GM12878 (cell line): ENCODE results near the gene PRMT2. TPM values are rescaled to one million over a fixed set of nuclear protein-coding genes. Genes with fewer than 3 reads are reported as not detected.

Experiments used
- ATAC-seq: fragments of 200-7000 bp; cut with Tn5 transposase; 3 replicates; pipeline ENCODE4 v1.9.1; 2020; ENCODE audit warnings: mild to moderate bottlenecking, moderate library complexity
- BruUV-seq: library from RNA; stranded (reverse); fragments of 400-500 nt; replicated peaks from 2 replicates; lab custom pipeline; 2021; lab: Mats Ljungman, UMichigan
- CTCF ChIA-PET: fragments of 300-600 bp; sonication (Branson Sonifier 250); formaldehyde crosslinking; extraction: SDS; loops from one replicate; lab custom pipeline; 2021; ENCODE audit warnings: inconsistent platforms; lab: Yijun Ruan, JAX
- POLR2A ChIA-PET: fragments of 350-600 bp; formaldehyde crosslinking; extraction: SDS; loops from one replicate; lab custom pipeline; 2021; ENCODE audit warnings: inconsistent platforms; lab: Charles Lee
- RAD21 ChIA-PET: fragments of 300-600 bp; sonication (Branson Sonifier 250); formaldehyde crosslinking; loops from one replicate; lab custom pipeline; 2023; ENCODE audit warnings: antibody characterized with exemption; ENCODE audit not compliant: unreplicated experiment; lab: Charles Lee
- SMC1A ChIA-PET: fragments of 300-600 bp; sonication (Branson Sonifier 250); formaldehyde crosslinking; loops from one replicate; lab custom pipeline; 2023; ENCODE audit not compliant: unreplicated experiment, uncharacterized antibody; lab: Charles Lee
- DNase-seq: peaks from one replicate; pipeline ENCODE4 v3.0.0-alpha.2; 2011; ENCODE audit warnings: low read depth, low spot score
- FAIRE-seq: peaks from 3 replicates; lab custom pipeline; 2011; peaks lifted over from hg19 to GRCh38; lab: Jason Lieb, UNC
- H2AFZ ChIP-seq: 2 replicates; pipeline ENCODE4 v1.6.0; 2011; ENCODE audit warnings: low read depth, low read length, control low read depth; ENCODE audit not compliant: control insufficient read depth
- H3K27ac ChIP-seq: 2 replicates; pipeline ENCODE4 v1.5.1; 2011; ENCODE audit warnings: control low read depth; ENCODE audit not compliant: control insufficient read depth, insufficient read depth
- H3K27me3 ChIP-seq, 2 experiments: replicated peaks in 1 of 2; 2 replicates each; pipeline versions ENCODE4 v1.6.0 to v1.6.1; 2011; ENCODE audit warnings: low read length in 1 of 2; ENCODE audit not compliant: control insufficient read depth in 2 of 2, insufficient read depth in 2 of 2
- H3K36me3 ChIP-seq, 2 experiments: 2 replicates each; pipeline ENCODE4 v1.5.1; 2011; ENCODE audit warnings: low read length in 1 of 2; ENCODE audit not compliant: control insufficient read depth in 2 of 2, insufficient read depth in 2 of 2
- H3K4me1 ChIP-seq: 2 replicates; pipeline ENCODE4 v1.6.1; 2011; ENCODE audit warnings: mild to moderate bottlenecking, low read length, moderate library complexity, mixed read lengths; ENCODE audit not compliant: control insufficient read depth, insufficient read depth
- H3K4me2 ChIP-seq: 2 replicates; pipeline ENCODE4 v1.6.0; 2011; ENCODE audit warnings: control low read depth; ENCODE audit not compliant: control insufficient read depth, insufficient read depth
- H3K4me3 ChIP-seq: fragments of 200-600 bp; sonication (generic); 2 replicates; pipeline ENCODE4 v1.5.1; 2016
- H3K79me2 ChIP-seq: 2 replicates; pipeline ENCODE4 v1.6.0; 2011; ENCODE audit warnings: low read length; ENCODE audit not compliant: control insufficient read depth, insufficient read depth
- H3K9ac ChIP-seq: 2 replicates; pipeline ENCODE4 v1.8.0; 2011; ENCODE audit warnings: low read length, control low read depth, mixed read lengths; ENCODE audit not compliant: control insufficient read depth, insufficient read depth
- H3K9me3 ChIP-seq: replicated peaks from 3 replicates; pipeline ENCODE4 v1.5.1; 2011; ENCODE audit warnings: mild to moderate bottlenecking, low read length; ENCODE audit not compliant: control insufficient read depth, insufficient read depth
- H4K20me1 ChIP-seq: 2 replicates; pipeline ENCODE4 v1.6.0; 2011; ENCODE audit not compliant: control insufficient read depth, insufficient read depth
- BCL3 ChIP-seq: IDR thresholded peaks from 2 replicates; pipeline ENCODE4 v1.6.1; 2011; ENCODE audit warnings: borderline replicate concordance, low read depth, mild to moderate bottlenecking, moderate library complexity, low read length; ENCODE audit not compliant: insufficient read depth, poor library complexity, severe bottlenecking
- BHLHE40 ChIP-seq, 2 experiments: fragments of 450-650 bp in 1 of 2; IDR thresholded peaks; 2 replicates each; pipeline ENCODE4 v1.6.1; 2011 to 2017; ENCODE audit warnings: low read depth in 2 of 2, borderline replicate concordance in 1 of 2, improper control_type of control experiment in 1 of 2, low read length in 1 of 2, mild to moderate bottlenecking in 1 of 2
- BRCA1 ChIP-seq: IDR thresholded peaks from 2 replicates; pipeline ENCODE4 v1.6.1; 2011; ENCODE audit warnings: low read depth, low read length, improper control_type of control experiment
- CHD4 ChIP-seq: fragments of 200-600 bp; sonication (generic); IDR thresholded peaks from 2 replicates; pipeline ENCODE4 v1.6.1; 2016; ENCODE audit warnings: mild to moderate bottlenecking
- EP300 ChIP-seq, 2 experiments: fragments of 150-350 bp in 1 of 2; IDR thresholded peaks; 2 replicates each; pipeline ENCODE4 v1.6.1; 2011 to 2012; ENCODE audit warnings: low read depth in 2 of 2, low read length in 2 of 2, borderline replicate concordance in 1 of 2, improper control_type of control experiment in 1 of 2, inconsistent platforms in 1 of 2; ENCODE audit not compliant: control insufficient read depth in 1 of 2
- EZH2 ChIP-seq: IDR thresholded peaks from 2 replicates; pipeline ENCODE4 v1.6.1; 2012; ENCODE audit warnings: low read depth, mild to moderate bottlenecking, control low read depth, inconsistent platforms, low read length, borderline replicate concordance; ENCODE audit not compliant: control insufficient read depth
- HCFC1 ChIP-seq: fragments of 150-350 bp; IDR thresholded peaks from 2 replicates; pipeline ENCODE4 v1.6.1; 2014; ENCODE audit warnings: low read length
- MTA2 ChIP-seq: fragments of 450-650 bp; IDR thresholded peaks from 2 replicates; pipeline ENCODE4 v1.6.1; 2016; ENCODE audit warnings: low read depth, mild to moderate bottlenecking, moderate library complexity
- NFIC ChIP-seq: IDR thresholded peaks from 2 replicates; pipeline ENCODE4 v1.6.1; 2012; ENCODE audit warnings: low read depth, mild to moderate bottlenecking, inconsistent platforms, low read length, moderate library complexity
- NR2F1 ChIP-seq: fragments of 450-650 bp; conservative IDR thresholded peaks from 2 replicates; pipeline ENCODE4 v1.6.1; 2017; ENCODE audit warnings: mild to moderate bottlenecking
- NRF1 ChIP-seq: conservative IDR thresholded peaks from 2 replicates; pipeline ENCODE4 v1.6.1; 2011; ENCODE audit warnings: mild to moderate bottlenecking, low read depth, low read length, improper control_type of control experiment
- RBBP5 ChIP-seq: fragments of 200-600 bp; sonication (generic); conservative IDR thresholded peaks from 2 replicates; pipeline ENCODE4 v1.6.1; 2016
- SREBF1 ChIP-seq: IDR thresholded peaks from 2 replicates; pipeline ENCODE4 v1.6.1; 2012; ENCODE audit warnings: mild to moderate bottlenecking, low read length
- SUPT20H ChIP-seq: IDR thresholded peaks from 2 replicates; pipeline ENCODE4 v1.6.1; 2011; ENCODE audit warnings: low read depth, mild to moderate bottlenecking, low read length, moderate library complexity, borderline replicate concordance; ENCODE audit not compliant: control insufficient read depth
- TCF3 ChIP-seq: IDR thresholded peaks from 2 replicates; pipeline ENCODE4 v1.6.1; 2012; ENCODE audit warnings: low read depth, mild to moderate bottlenecking, low read length, borderline replicate concordance; ENCODE audit not compliant: insufficient read depth
- WGBS: methylation state at CpG from one replicate; pipeline ENCODE4 v1.1.6; 2016; ENCODE audit warnings: low lambda C conversion rate; ENCODE audit not compliant: insufficient replicate concordance, insufficient coverage; ENCODE audit errors: missing lambda C conversion rate; 5-methylcytosine and 5-hydroxymethylcytosine counted together
- in situ Hi-C: fragments of 300-500 bp; cut with MboI; formaldehyde crosslinking; loops from 9 replicates; pipeline ENCODE4 v1.14.3; 2018; ENCODE audit warnings: mixed read lengths
- intact Hi-C: fragments of 100-400 bp; cut with micrococcal nuclease; formaldehyde crosslinking; loops from one replicate; pipeline ENCODE4 v1.14.2; 2022; ENCODE audit not compliant: unreplicated experiment
- polyA plus RNA-seq, 11 experiments: library from polyadenylated mRNA; depleted of rRNA in 4 of 11; unstranded in 6 of 11; stranded (reverse) in 5 of 11; fragments of >200 nt; fragmentation: Nextera tagmentation in 4 of 11; fragmentation: Illumina TruSeq in 1 of 11; extraction: Ambion mirVana in 4 of 11; extraction: Trizol in 1 of 11; gene quantifications; 1 replicate in 1 of 11; 2 replicates in 10 of 11; pipeline versions ENCODE4 v1.2.1 to v1.2.3, GENCODE V29; 2011 to 2016; ENCODE audit warnings: inconsistent platforms in 2 of 11, missing spikeins in 2 of 11, low read depth in 1 of 11
- total RNA-seq, 4 experiments: library from RNA; depleted of rRNA in 3 of 4; stranded (reverse); fragments of >200 nt in 3 of 4; fragmentation: Illumina TruSeq in 1 of 4; extraction: Trizol in 1 of 4; gene quantifications; 2 replicates each; pipeline versions ENCODE4 v1.2.1 to v1.2.3, GENCODE V29; 2013 to 2021

PRMT2 gene
- total and polyA plus RNA-seq, 10 of the 15 experiments (the other 5 are each of a cell fraction or from before 2014, with no cell fraction given) = 16.1 to 48.6 (median 36.2) TPM

- ATAC-seq = no peak
- Histone ChIP-seq H2AFZ (no peak overlapping the region), H3K27me3 (no peaks in the 10 kb centered on the region), H3K9me3 (no peaks in the 10 kb centered on the region), H3K4me1 (no peaks in the 10 kb centered on the region), H3K79me2 (no peaks in the 10 kb centered on the region), H3K4me3 (no peak overlapping the region), H3K27ac (no peak overlapping the region), H3K4me2 (no peak overlapping the region), H3K36me3 (peaks cover 0 to 5% of the 10 kb centered on the region in 2 experiments; a peak in 1 of 4 replicates), H4K20me1 (no peaks in the 10 kb centered on the region), H3K9ac (no peak overlapping the region)
- 91% methylated on average over 24 of the region's 24 CpGs for WGBS
- POLR2A ChIA-PET = no interaction called here
- FAIRE-seq = no peak
- peak; percentile 52 for TF ChIP-seq BCL3
- no peak for TF ChIP-seq BRCA1
- no peak for TF ChIP-seq CHD4
- RAD21 ChIA-PET = no interaction called here
- no peak for DNase-seq
- no TSS peak for BruUV-seq
- intact Hi-C loops (no loop called here), in situ Hi-C loops (no loop called here)
- CTCF ChIA-PET = no interaction called here
- SMC1A ChIA-PET = no interaction called here
Measured at GRCh38 chr21:46664316-46664995, 29.0 kb downstream of the PRMT2 start.

- DNase-seq = no peak
- in situ Hi-C loops = no loop called here
- no peak overlapping the region for H2AFZ ChIP-seq
- ATAC-seq = no peak
- H3K4me3 ChIP-seq = no peak overlapping the region
- SMC1A ChIA-PET = no interaction called here
- CTCF ChIA-PET = no interaction called here
- WGBS = 45% methylated on average over 3 of the region's 3 CpGs
- BruUV-seq = no TSS peak
- no peaks in the 10 kb centered on the region for H3K4me1 ChIP-seq
- H3K79me2 ChIP-seq = no peaks in the 10 kb centered on the region
- no peaks in the 10 kb centered on the region for H3K9me3 ChIP-seq
- POLR2A ChIA-PET = no interaction called here
- H3K27ac ChIP-seq = no peak overlapping the region
- FAIRE-seq = no peak
- intact Hi-C loops = no loop called here
- no peaks in the 10 kb centered on the region for H4K20me1 ChIP-seq
- RAD21 ChIA-PET = no interaction called here
- no peaks in the 10 kb centered on the region for H3K27me3 ChIP-seq
- no peak overlapping the region for H3K4me2 ChIP-seq
- no peak overlapping the region for H3K9ac ChIP-seq
- peaks cover 0 to 1% of the 10 kb centered on the region in 2 experiments; a peak in 1 of 4 replicates for H3K36me3 ChIP-seq
- TF ChIP-seq EP300 (IDR thresholded peaks at IDR 0.05; ENCODE audit: borderline replicate concordance in 1 of 2, control insufficient read depth in 1 of 2, low read depth in 2 of 2, low read length in 2 of 2) = no peak
- TF ChIP-seq SREBF1 = no peak
- TF ChIP-seq NRF1 = no peak
- no peak for TF ChIP-seq TCF3
- TF ChIP-seq HCFC1 = no peak
- no peak for TF ChIP-seq EZH2
- TF ChIP-seq NFIC = no peak
- TF ChIP-seq MTA2 = no peak
- TF ChIP-seq BHLHE40 (IDR thresholded peaks at IDR 0.05; ENCODE audit: borderline replicate concordance in 1 of 2, low read depth in 2 of 2, low read length in 1 of 2) = no peak
- no peak for TF ChIP-seq SUPT20H
- TF ChIP-seq NR2F1 = no peak
- no peak for TF ChIP-seq BCL3
- no peak for TF ChIP-seq RBBP5
Measured at GRCh38 chr21:46665566-46665965, 30.1 kb downstream of the PRMT2 start.
